HL-60 (cell line): ENCODE measurements around the gene MORN4.

Source experiments
- POLR2AphosphoS5 ChIP-seq: IDR thresholded peaks from 2 replicates; pipeline ENCODE4 v1.6.1; 2012; ENCODE audit warnings: low read depth
- SPI1 ChIP-seq: IDR thresholded peaks from 2 replicates; pipeline ENCODE4 v1.6.1; 2012; ENCODE audit warnings: low read depth, mild to moderate bottlenecking, borderline replicate concordance
- TF ChIP-seq, protein P1 (sequence below): IDR thresholded peaks from one replicate; pipeline ENCODE4 v1.5.1; 2011; ENCODE audit warnings: low read length, control low read depth, inconsistent platforms; ENCODE audit not compliant: insufficient read depth

DNA sequence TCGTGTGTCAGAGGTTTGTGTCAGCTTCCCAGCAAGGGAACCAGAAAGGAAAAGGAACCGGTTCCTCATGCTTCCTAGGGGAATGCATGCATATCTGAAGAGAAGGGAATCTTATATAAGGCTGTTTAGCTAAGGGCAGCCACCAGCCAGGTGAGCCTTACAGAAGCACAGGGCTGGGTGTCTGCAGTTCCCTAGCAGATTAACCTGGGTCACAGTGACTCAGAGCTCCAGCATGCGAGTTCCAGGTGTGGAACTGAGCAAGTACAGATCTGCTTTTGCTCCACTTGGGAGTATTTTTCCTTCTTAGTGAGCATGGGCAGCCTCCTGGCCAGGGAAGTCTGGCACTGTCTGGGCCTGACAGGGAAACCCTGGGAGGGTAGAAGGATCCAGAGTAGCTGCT, 61.7 kb downstream of the MORN4 start:
- TF ChIP-seq, protein P1, sequence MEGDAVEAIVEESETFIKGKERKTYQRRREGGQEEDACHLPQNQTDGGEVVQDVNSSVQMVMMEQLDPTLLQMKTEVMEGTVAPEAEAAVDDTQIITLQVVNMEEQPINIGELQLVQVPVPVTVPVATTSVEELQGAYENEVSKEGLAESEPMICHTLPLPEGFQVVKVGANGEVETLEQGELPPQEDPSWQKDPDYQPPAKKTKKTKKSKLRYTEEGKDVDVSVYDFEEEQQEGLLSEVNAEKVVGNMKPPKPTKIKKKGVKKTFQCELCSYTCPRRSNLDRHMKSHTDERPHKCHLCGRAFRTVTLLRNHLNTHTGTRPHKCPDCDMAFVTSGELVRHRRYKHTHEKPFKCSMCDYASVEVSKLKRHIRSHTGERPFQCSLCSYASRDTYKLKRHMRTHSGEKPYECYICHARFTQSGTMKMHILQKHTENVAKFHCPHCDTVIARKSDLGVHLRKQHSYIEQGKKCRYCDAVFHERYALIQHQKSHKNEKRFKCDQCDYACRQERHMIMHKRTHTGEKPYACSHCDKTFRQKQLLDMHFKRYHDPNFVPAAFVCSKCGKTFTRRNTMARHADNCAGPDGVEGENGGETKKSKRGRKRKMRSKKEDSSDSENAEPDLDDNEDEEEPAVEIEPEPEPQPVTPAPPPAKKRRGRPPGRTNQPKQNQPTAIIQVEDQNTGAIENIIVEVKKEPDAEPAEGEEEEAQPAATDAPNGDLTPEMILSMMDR, result no peak
- no peak for TF ChIP-seq SPI1
- TF ChIP-seq POLR2AphosphoS5, result no peak
